Vagina (tissue), 2 donors: ENCODE results near the gene TSNAX. TPM values are rescaled to one million over a fixed set of nuclear protein-coding genes. Genes with fewer than 3 reads are reported as not detected.

Experiments used
- DNase-seq, 2 donors: peaks; one replicate each; pipeline ENCODE4 v3.0.0-alpha.2; 2017; ENCODE audit errors: extremely low spot score in 2 of 2
- H3K27ac ChIP-seq: fragments of 200-600 bp; sonication (generic); one replicate; pipeline ENCODE4 v1.5.1; 2019
- H3K27me3 ChIP-seq: fragments of 200-600 bp; sonication (generic); one replicate; pipeline ENCODE4 v1.5.1; 2019
- H3K36me3 ChIP-seq, 2 donors: fragments of 200-600 bp; sonication (generic); one replicate each; pipeline ENCODE4 v1.5.1; 2017 to 2019
- H3K4me1 ChIP-seq: fragments of 200-600 bp; sonication (generic); one replicate; pipeline ENCODE4 v1.5.1; 2019
- H3K4me3 ChIP-seq, 2 donors: fragments of 200-600 bp; sonication (generic); 1 replicate in 1 of 2; 2 replicates in 1 of 2; pipeline ENCODE4 v1.5.1; 2016 to 2019
- H3K9me3 ChIP-seq: fragments of 200-600 bp; sonication (generic); one replicate; pipeline ENCODE4 v1.5.1; 2019
- POLR2A ChIP-seq, 2 donors: fragments of 450-650 bp; IDR thresholded peaks; one replicate each; pipeline ENCODE4 v1.6.1; 2017; ENCODE audit warnings: antibody characterized with exemption in 2 of 2, mild to moderate bottlenecking in 2 of 2, moderate library complexity in 2 of 2
- POLR2AphosphoS5 ChIP-seq, 2 donors: sonication (generic); formaldehyde crosslinking; IDR thresholded peaks; one replicate each; pipeline ENCODE4 v1.9.0; 2017; ENCODE audit warnings: antibody characterized with exemption in 2 of 2, mild to moderate bottlenecking in 2 of 2, low read depth in 1 of 2; ENCODE audit not compliant: insufficient read depth in 1 of 2
- intact Hi-C: fragments of 100-400 bp; cut with DNase I; formaldehyde crosslinking; loops from one replicate; pipeline ENCODE4 v1.15.1; 2023
- total RNA-seq: library from RNA; depleted of rRNA; stranded (reverse); fragments of >200 nt; gene quantifications from one replicate; pipeline ENCODE4 v1.2.3, GENCODE V29; 2016
- TF ChIP-seq, protein P1 (sequence below), 3 experiments: fragments of 450-650 bp in 2 of 3; fragments of 200-600 bp in 1 of 3; sonication (generic) in 1 of 3; IDR thresholded peaks; one replicate each; pipeline ENCODE4 v1.5.1; 2017 to 2019; ENCODE audit warnings: antibody characterized with exemption in 3 of 3, mild to moderate bottlenecking in 2 of 3, moderate library complexity in 2 of 3

TSNAX gene
- total RNA-seq, 1 donor from 2014 or later, result 20.4 TPM

- DNase-seq, result no peak
- Histone ChIP-seq H3K36me3 (no peaks in the 10 kb centered on the region), H3K9me3 (no peaks in the 10 kb centered on the region), H3K4me1 (peaks cover under 1% of the 10 kb centered on the region), H3K27ac (no peak overlapping the region), H3K4me3 (no peak overlapping the region), H3K27me3 (no peaks in the 10 kb centered on the region)
- TF ChIP-seq, protein P1, sequence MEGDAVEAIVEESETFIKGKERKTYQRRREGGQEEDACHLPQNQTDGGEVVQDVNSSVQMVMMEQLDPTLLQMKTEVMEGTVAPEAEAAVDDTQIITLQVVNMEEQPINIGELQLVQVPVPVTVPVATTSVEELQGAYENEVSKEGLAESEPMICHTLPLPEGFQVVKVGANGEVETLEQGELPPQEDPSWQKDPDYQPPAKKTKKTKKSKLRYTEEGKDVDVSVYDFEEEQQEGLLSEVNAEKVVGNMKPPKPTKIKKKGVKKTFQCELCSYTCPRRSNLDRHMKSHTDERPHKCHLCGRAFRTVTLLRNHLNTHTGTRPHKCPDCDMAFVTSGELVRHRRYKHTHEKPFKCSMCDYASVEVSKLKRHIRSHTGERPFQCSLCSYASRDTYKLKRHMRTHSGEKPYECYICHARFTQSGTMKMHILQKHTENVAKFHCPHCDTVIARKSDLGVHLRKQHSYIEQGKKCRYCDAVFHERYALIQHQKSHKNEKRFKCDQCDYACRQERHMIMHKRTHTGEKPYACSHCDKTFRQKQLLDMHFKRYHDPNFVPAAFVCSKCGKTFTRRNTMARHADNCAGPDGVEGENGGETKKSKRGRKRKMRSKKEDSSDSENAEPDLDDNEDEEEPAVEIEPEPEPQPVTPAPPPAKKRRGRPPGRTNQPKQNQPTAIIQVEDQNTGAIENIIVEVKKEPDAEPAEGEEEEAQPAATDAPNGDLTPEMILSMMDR (IDR thresholded peaks at IDR 0.05), result no peak
- no peak for TF ChIP-seq POLR2A (IDR thresholded peaks at IDR 0.05)
- TF ChIP-seq POLR2AphosphoS5 (IDR thresholded peaks at IDR 0.05; ENCODE audit: insufficient read depth in 1 of 2, low read depth in 1 of 2), result no peak
- intact Hi-C loops, result no loop called here
Observed at GRCh38 chr1:231594749-231595148, 66.3 kb downstream of the TSNAX start.

- DNase-seq, result no peak
- no peak for TF ChIP-seq POLR2A (IDR thresholded peaks at IDR 0.05)
- TF ChIP-seq, protein P1 (IDR thresholded peaks at IDR 0.05), result no peak
- TF ChIP-seq POLR2AphosphoS5 (IDR thresholded peaks at IDR 0.05; ENCODE audit: insufficient read depth in 1 of 2, low read depth in 1 of 2), result no peak
- H3K9me3 ChIP-seq, result no peaks in the 10 kb centered on the region
Observed at GRCh38 chr1:231596337-231596791, 67.9 kb downstream of the TSNAX start.

DNA sequence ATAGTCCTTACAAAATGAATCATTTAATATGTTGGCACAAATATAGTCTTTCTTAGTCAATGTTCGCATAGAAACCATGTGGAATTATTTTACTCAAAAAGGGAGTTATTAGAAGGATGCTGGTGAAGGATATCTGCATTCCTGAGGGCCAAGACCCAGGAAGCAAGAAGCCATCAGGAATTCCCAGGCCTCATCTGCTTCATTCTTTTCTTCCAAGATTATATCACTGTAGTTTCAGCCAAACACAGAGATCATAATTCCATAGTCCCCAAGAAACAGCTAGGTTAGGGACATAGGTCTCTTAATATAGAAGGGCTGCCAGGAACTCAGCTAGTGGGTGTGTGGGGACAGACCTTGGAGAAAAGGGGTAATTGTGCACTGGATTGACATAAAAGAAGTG is 69.5 kb downstream of the TSNAX start:
- Histone ChIP-seq H3K36me3 (no peaks in the 10 kb centered on the region), H3K4me1 (peaks cover 27% of the 10 kb centered on the region), H3K4me3 (no peak overlapping the region), H3K27me3 (no peaks in the 10 kb centered on the region), H3K27ac (no peak overlapping the region), H3K9me3 (no peaks in the 10 kb centered on the region)
- no peak for DNase-seq
- TF ChIP-seq, protein P1 (IDR thresholded peaks at IDR 0.05), result no peak
- TF ChIP-seq POLR2AphosphoS5 (IDR thresholded peaks at IDR 0.05; ENCODE audit: insufficient read depth in 1 of 2, low read depth in 1 of 2) (no peak), POLR2A (IDR thresholded peaks at IDR 0.05) (no peak)
- intact Hi-C loops, result no loop called here

More at GRCh38 chr1:231596337-231596791, 67.9 kb downstream of the TSNAX start:
- no peaks in the 10 kb centered on the region for H3K27me3 ChIP-seq
- H3K4me3 ChIP-seq, result no peak overlapping the region
- no peaks in the 10 kb centered on the region for H3K36me3 ChIP-seq
- H3K4me1 ChIP-seq, result peaks cover 17% of the 10 kb centered on the region
- H3K27ac ChIP-seq, result no peak overlapping the region
- intact Hi-C loops, result no loop called here

- peaks cover 27% of the 10 kb centered on the region for H3K4me1 ChIP-seq
- H3K36me3 ChIP-seq, result no peaks in the 10 kb centered on the region
- no peaks in the 10 kb centered on the region for H3K9me3 ChIP-seq
- intact Hi-C loops, result loop anchor here (5.0 kb wide), 1 partner anchor 253 kb away; no protein-coding TSS in a partner anchor
- DNase-seq, result no peak
- H3K4me3 ChIP-seq, result no peak overlapping the region
- H3K27me3 ChIP-seq, result no peaks in the 10 kb centered on the region
- H3K27ac ChIP-seq, result peak overlapping the region; percentile 36
- TF ChIP-seq POLR2AphosphoS5 (IDR thresholded peaks at IDR 0.05; ENCODE audit: insufficient read depth in 1 of 2, low read depth in 1 of 2), result no peak
- no peak for TF ChIP-seq POLR2A (IDR thresholded peaks at IDR 0.05)
- TF ChIP-seq, protein P1 (IDR thresholded peaks at IDR 0.05), result no peak
Observed at GRCh38 chr1:231600458-231600976, 72.0 kb downstream of the TSNAX start.
